GM18519 (cell line): ENCODE data around the gene COL18A1.

ENCODE experiments used
- ATAC-seq: cut with Tn5 transposase; IDR thresholded peaks from one replicate; pipeline ENCODE4 v1.9.1; 2021; ENCODE audit warnings: mild to moderate bottlenecking, moderate library complexity; ENCODE audit not compliant: unreplicated experiment, low FRiP score

COL18A1 gene

GRCh38 chr21:45464309-45464708 lies 59.3 kb downstream of the COL18A1 start:
- no peak for ATAC-seq

- ATAC-seq = no peak
Observed at GRCh38 chr21:45465105-45465504, 60.1 kb downstream of the COL18A1 start.

- no peak for ATAC-seq
Observed at GRCh38 chr21:45465611-45466329, 60.8 kb downstream of the COL18A1 start.

GRCh38 chr21:45466330-45467220 lies 61.6 kb downstream of the COL18A1 start:
- no peak for ATAC-seq

DNA sequence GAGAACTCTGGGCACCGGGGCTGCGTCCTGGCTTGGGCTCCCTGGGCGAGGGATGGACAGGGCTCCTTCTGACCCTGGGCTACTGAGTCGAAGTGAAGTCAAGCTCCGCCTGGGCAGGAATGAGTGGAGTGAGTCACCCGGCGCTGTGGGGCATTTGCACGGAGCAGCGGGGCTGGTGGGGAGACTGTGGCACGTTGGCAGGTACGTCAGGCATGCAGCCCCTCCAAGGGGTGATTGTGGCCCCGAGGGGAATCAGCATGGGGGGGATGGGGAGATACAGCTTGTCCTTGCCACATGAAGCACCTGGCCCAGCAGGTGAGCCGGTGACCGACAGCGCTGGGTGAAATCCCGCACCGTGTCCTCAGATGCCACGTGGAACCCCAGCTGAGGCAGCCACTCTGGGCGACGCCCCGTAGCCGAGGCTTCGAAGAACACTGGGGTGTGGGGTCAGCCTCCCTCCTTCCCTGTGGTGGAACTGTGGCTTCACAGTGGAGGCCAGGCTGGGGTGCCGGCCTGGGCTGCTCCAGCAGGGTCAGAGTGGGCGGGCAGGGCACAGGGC lies 62.3 kb downstream of the COL18A1 start:
- ATAC-seq = no peak

DNA sequence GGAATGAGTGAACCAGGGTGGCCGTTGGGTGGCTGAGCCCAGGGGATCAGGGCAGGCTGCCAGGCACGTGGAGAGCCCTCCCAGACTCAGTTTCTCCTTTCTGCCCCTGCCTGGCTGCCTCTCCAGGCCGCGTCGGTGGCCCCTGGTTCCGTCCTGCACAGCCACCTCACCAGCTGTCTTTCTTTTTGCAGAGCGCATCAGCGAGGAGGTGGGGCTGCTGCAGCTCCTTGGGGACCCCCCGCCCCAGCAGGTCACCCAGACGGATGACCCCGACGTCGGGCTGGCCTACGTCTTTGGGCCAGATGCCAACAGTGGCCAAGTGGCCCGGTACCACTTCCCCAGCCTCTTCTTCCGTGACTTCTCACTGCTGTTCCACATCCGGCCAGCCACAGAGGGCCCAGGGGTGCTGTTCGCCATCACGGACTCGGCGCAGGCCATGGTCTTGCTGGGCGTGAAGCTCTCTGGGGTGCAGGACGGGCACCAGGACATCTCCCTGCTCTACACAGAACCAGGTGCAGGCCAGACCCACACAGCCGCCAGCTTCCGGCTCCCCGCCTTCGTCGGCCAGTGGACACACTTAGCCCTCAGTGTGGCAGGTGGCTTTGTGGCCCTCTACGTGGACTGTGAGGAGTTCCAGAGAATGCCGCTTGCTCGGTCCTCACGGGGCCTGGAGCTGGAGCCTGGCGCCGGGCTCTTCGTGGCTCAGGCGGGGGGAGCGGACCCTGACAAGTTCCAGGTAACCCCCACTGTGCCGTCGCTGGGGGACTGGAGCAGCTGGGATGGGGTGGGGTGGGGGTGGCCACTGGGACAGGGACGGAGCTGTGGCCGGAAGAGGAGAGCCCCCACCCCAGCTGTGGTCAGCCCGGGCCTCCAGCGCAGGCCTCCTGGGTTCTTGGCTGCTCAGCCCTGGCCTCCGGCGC lies 63.3 kb downstream of the COL18A1 start:
- ATAC-seq = no peak

- ATAC-seq = no peak
Observed at GRCh38 chr21:45468971-45469272, 64.0 kb downstream of the COL18A1 start.

- ATAC-seq = no peak
Observed at GRCh38 chr21:45469273-45470086, 64.5 kb downstream of the COL18A1 start.

DNA sequence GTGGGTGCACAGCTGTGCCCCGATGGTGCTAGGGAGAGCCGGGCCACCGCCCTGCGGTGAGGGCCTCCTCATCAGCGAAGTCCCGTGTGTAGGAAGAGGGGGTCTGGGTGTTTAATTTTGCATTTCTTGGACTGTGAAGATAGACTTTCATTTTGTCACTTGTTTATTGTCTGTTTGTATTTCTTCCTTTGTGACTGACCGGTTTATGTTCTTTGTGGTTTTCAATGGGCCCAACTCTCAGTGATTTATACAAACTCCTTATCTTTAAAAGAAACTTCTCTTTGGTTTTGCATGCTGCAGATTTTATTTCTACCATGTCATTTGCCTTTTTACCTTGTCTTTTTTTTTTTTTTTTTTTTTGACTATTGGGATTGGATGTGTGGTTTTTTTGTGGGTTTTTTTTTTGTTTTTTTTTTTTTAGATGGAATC lies 65.1 kb downstream of the COL18A1 start:
- no peak for ATAC-seq

GRCh38 chr21:45470773-45471524 lies 66.0 kb downstream of the COL18A1 start:
- ATAC-seq = no peak

DNA sequence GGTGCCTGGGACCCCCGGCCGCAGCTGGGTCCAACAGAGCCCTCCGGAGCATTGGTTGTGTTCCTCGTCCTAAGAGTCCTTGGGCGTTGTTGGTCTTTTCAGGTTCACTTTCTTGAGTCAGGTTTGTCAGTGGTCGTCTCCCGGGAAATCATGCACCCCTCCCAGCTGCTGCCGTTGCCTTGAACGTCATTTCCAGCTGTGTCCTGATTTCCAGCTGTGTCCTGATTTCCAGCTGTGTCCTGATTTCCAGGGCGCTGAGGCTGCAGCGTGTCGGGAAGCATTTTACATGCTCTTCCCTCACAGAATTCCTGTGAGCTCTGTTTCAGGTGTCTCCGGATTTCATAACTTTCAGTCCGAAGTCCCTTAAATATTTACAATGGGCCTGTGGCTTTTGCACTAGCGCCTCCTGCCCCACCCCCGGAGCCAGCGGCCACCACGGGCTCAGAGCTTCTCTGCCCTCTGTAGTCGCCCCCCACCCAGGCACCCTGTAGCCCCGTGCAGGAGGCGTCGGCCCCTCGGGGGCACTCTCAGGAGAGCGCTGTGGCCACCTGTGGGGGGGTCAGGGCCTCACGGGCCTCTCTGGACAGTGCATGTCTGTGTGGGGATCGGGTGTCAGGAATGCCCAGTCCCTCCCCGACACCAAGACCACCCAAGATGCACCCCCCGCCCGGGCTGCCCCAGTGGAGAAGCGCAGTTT lies 66.7 kb downstream of the COL18A1 start:
- ATAC-seq = no peak

GRCh38 chr21:45472445-45473365 lies 67.7 kb downstream of the COL18A1 start:
- ATAC-seq = no peak

GRCh38 chr21:45473496-45474322 lies 68.7 kb downstream of the COL18A1 start:
- ATAC-seq = no peak

- no peak for ATAC-seq
Observed at GRCh38 chr21:45474323-45474950, 69.5 kb downstream of the COL18A1 start.

GRCh38 chr21:45475004-45475685 lies 70.2 kb downstream of the COL18A1 start:
- ATAC-seq = no peak
